Keratinocyte (primary cell): ENCODE measurements around the gene PANX2. TPM values are rescaled to one million over a fixed set of nuclear protein-coding genes. Genes with fewer than 3 reads are reported as not detected.

Experiments
- DNase-seq: peaks from one replicate; pipeline ENCODE4 v3.0.0-alpha.2; 2011; ENCODE audit warnings: low read depth, missing footprints, low spot score
- FAIRE-seq: peaks from 2 replicates; lab custom pipeline; 2011; peaks lifted over from hg19 to GRCh38; lab: Jason Lieb, UNC
- H2AFZ ChIP-seq: 2 replicates; pipeline ENCODE4 v1.6.0; 2012; ENCODE audit warnings: low read length, control low read depth, inconsistent platforms; ENCODE audit not compliant: control insufficient read depth
- H3K27ac ChIP-seq: 2 replicates; pipeline ENCODE4 v1.5.1; 2011; ENCODE audit warnings: low read length; ENCODE audit not compliant: control insufficient read depth, insufficient read depth
- H3K27me3 ChIP-seq: 3 replicates; pipeline ENCODE4 v1.6.0; 2011; ENCODE audit warnings: low read length; ENCODE audit not compliant: control insufficient read depth, insufficient read depth; ENCODE audit errors: extremely low read depth
- H3K36me3 ChIP-seq, 2 experiments: 2 replicates in 1 of 2; 3 replicates in 1 of 2; pipeline ENCODE4 v1.5.1; 2011; ENCODE audit warnings: low read length in 2 of 2, mild to moderate bottlenecking in 1 of 2; ENCODE audit not compliant: control insufficient read depth in 2 of 2, insufficient read depth in 2 of 2; ENCODE audit errors: extremely low read depth in 1 of 2
- H3K4me1 ChIP-seq: 3 replicates; pipeline ENCODE4 v1.5.1; 2011; ENCODE audit warnings: low read length; ENCODE audit not compliant: control insufficient read depth, insufficient read depth; ENCODE audit errors: extremely low read depth
- H3K4me2 ChIP-seq: 3 replicates; pipeline ENCODE4 v1.6.0; 2011; ENCODE audit warnings: low read depth, low read length; ENCODE audit not compliant: control insufficient read depth, insufficient read depth; ENCODE audit errors: extremely low read depth
- H3K4me3 ChIP-seq, 3 experiments: fragments of 200-600 bp in 1 of 3; sonication (generic) in 1 of 3; 2 replicates in 2 of 3; 3 replicates in 1 of 3; pipeline ENCODE4 v1.5.1; 2011 to 2016; ENCODE audit warnings: low read length in 3 of 3, mild to moderate bottlenecking in 3 of 3, control low read depth in 2 of 3, inconsistent platforms in 1 of 3, low read depth in 1 of 3, mixed read lengths in 1 of 3, mixed run types in 1 of 3, moderate library complexity in 1 of 3; ENCODE audit not compliant: control insufficient read depth in 2 of 3, insufficient read depth in 2 of 3; ENCODE audit errors: extremely low read depth in 1 of 3
- H3K79me2 ChIP-seq: 2 replicates; pipeline ENCODE4 v1.6.0; 2012; ENCODE audit warnings: low read length; ENCODE audit not compliant: control insufficient read depth, insufficient read depth
- H3K9ac ChIP-seq: 3 replicates; pipeline ENCODE4 v1.6.0; 2011; ENCODE audit warnings: low read length; ENCODE audit not compliant: control insufficient read depth, insufficient read depth; ENCODE audit errors: extremely low read depth
- H3K9me1 ChIP-seq: 3 replicates; pipeline ENCODE4 v1.6.0; 2011; ENCODE audit warnings: low read length; ENCODE audit not compliant: control insufficient read depth, insufficient read depth; ENCODE audit errors: extremely low read depth
- H3K9me3 ChIP-seq: 2 replicates; pipeline ENCODE4 v1.5.1; 2012; ENCODE audit warnings: low read depth, low read length; ENCODE audit not compliant: control insufficient read depth
- H4K20me1 ChIP-seq: 3 replicates; pipeline ENCODE4 v1.6.0; 2011; ENCODE audit warnings: low read length; ENCODE audit not compliant: control insufficient read depth, insufficient read depth; ENCODE audit errors: extremely low read depth
- CTCF ChIP-seq, 3 experiments: IDR thresholded peaks in 1 of 3; conservative IDR thresholded peaks in 1 of 3; optimal IDR thresholded peaks in 1 of 3; 2 replicates in 2 of 3; 3 replicates in 1 of 3; pipeline versions ENCODE3 to v1.5.1; 2011; ENCODE audit warnings: low read length in 3 of 3, mild to moderate bottlenecking in 3 of 3, moderate library complexity in 2 of 3, control low read depth in 1 of 3, inconsistent platforms in 1 of 3; ENCODE audit not compliant: insufficient read depth in 2 of 3; ENCODE audit errors: extremely low read depth in 1 of 3
- EZH2 ChIP-seq: IDR thresholded peaks from one replicate; pipeline ENCODE4 v1.6.1; 2012; ENCODE audit warnings: inconsistent platforms, mild to moderate bottlenecking, low read length, moderate library complexity
- dilution Hi-C: fragments of 300-500 bp; cut with MboI; formaldehyde crosslinking; loops from one replicate; pipeline ENCODE4 v1.7.0; 2020; ENCODE audit warnings: low sequenced_read_pairs; ENCODE audit not compliant: extremely low pct_ligation_motif_present
- polyA plus RNA-seq, 5 experiments: library from polyadenylated mRNA; depleted of rRNA in 3 of 5; stranded (reverse) in 3 of 5; stranded (forward) in 1 of 5; unstranded in 1 of 5; fragments of >200 nt; gene quantifications; 1 replicate in 1 of 5; 2 replicates in 3 of 5; 3 replicates in 1 of 5; pipeline versions ENCODE4 v1.2.1 to v1.2.3, GENCODE V29; 2011 to 2012; ENCODE audit warnings: missing spikeins in 2 of 5, low read depth in 1 of 5, low replicate concordance in 1 of 5

Gene PANX2
- polyA plus RNA-seq, 1 donor (not counting 4 experiments of a cell fraction or from before 2014, with no cell fraction given): 0.22 TPM

- H4K20me1 ChIP-seq: peaks cover 3% of the 10 kb centered on the region
- peaks cover 34% of the 10 kb centered on the region for H3K4me1 ChIP-seq
- H3K9me3 ChIP-seq: no peaks in the 10 kb centered on the region
- H3K9ac ChIP-seq: peak overlapping the region; percentile 64
- H3K27me3 ChIP-seq: no peaks in the 10 kb centered on the region
- peak overlapping the region; percentile 40 to 68 (median 43) for H3K4me3 ChIP-seq
- peak overlapping the region; percentile 78 for H3K27ac ChIP-seq
- FAIRE-seq (no peak), DNase-seq (no peak)
- dilution Hi-C loops: no loop called here
- no peak for TF ChIP-seq CTCF (optimal IDR thresholded peaks at IDR 0.05 in 1 of 3, IDR thresholded peaks at IDR 0.05 in 1 of 3, conservative IDR thresholded peaks at IDR 0.05 in 1 of 3; ENCODE audit: extremely low read depth in 1 of 3, insufficient read depth in 2 of 3, low read length in 3 of 3)
- no peak for TF ChIP-seq EZH2
- H3K36me3 ChIP-seq: peaks cover 8 to 18% of the 10 kb centered on the region in 2 experiments
- H3K9me1 ChIP-seq: no peaks in the 10 kb centered on the region
- no peak overlapping the region for H2AFZ ChIP-seq
- H3K4me2 ChIP-seq: peak overlapping the region; percentile 52
- H3K79me2 ChIP-seq: peaks cover 68% of the 10 kb centered on the region
Measured at GRCh38 chr22:50189849-50190181, 19.3 kb downstream of the PANX2 start.

GRCh38 chr22:50190182-50190940 is 19.8 kb downstream of the PANX2 start:
- TF ChIP-seq CTCF (optimal IDR thresholded peaks at IDR 0.05 in 1 of 3, IDR thresholded peaks at IDR 0.05 in 1 of 3, conservative IDR thresholded peaks at IDR 0.05 in 1 of 3; ENCODE audit: extremely low read depth in 1 of 3, insufficient read depth in 2 of 3, low read length in 3 of 3): peak; percentile 18 to 64 (median 57)
- TF ChIP-seq EZH2: no peak
- Histone ChIP-seq H3K79me2 (peaks cover 68% of the 10 kb centered on the region), H3K27ac (peak overlapping the region; percentile 78), H2AFZ (peak overlapping the region; percentile 56), H3K9me3 (no peaks in the 10 kb centered on the region), H3K4me2 (peak overlapping the region; percentile 52), H3K9ac (peak overlapping the region; percentile 64), H3K4me1 (peaks cover 34% of the 10 kb centered on the region), H3K4me3 (peak overlapping the region; percentile 40 to 68 (median 43)), H3K9me1 (no peaks in the 10 kb centered on the region), H3K27me3 (no peaks in the 10 kb centered on the region), H3K36me3 (peaks cover 11 to 18% of the 10 kb centered on the region in 2 experiments), H4K20me1 (peaks cover 3% of the 10 kb centered on the region)
- DNase-seq (peak; percentile 30), FAIRE-seq (peak; percentile 5)
- dilution Hi-C loops: no loop called here
